HTERT RPE-1 (cell line): ENCODE results near the gene INSYN1.

Experiments used
- in situ Hi-C: fragments of 300-500 bp; cut with MboI; formaldehyde crosslinking; loops from 4 replicates; pipeline ENCODE4 v1.14.3; 2020; ENCODE audit warnings: low sequenced_read_pairs

Gene INSYN1

DNA sequence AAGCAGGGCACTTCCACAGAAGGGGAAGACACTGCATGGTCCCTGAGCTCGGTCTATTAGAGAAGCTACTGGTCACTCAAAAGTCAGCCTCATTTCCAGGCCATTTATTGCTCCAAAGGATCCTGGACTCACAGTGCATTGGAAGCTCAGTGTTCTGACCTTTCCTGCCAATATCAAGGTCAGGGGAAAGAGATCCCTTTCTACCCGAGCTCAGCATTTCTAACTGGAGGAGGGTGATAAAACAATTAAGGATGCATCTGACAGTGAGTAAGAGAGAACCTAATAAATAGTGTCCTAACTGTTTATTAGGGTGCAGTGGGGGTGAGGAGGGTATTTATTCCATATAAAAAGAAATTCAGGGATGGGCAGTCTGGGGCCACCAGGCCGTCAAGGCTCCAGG lies 26.8 kb upstream of the INSYN1 start:
- in situ Hi-C loops, result no loop called here

DNA sequence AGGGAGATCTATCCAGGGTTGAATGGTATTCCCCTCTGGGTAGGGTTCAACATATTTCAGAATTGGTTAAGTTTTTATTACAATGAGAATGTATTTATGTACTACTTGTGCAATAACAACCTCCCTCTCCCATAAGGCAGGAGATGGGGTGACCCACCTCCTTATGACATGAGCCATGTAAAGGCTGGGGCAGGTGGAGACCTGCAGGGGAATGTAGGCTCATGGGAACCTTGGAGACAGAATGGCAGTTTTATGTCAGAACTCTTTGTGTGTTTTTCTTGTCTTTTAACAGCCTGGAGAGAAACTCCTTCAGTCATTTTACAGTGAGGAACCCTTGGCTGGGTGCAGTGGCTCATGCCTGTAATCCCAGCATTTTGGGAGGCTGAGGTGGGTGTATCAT lies 24.6 kb upstream of the INSYN1 start:
- in situ Hi-C loops, result no loop called here

DNA sequence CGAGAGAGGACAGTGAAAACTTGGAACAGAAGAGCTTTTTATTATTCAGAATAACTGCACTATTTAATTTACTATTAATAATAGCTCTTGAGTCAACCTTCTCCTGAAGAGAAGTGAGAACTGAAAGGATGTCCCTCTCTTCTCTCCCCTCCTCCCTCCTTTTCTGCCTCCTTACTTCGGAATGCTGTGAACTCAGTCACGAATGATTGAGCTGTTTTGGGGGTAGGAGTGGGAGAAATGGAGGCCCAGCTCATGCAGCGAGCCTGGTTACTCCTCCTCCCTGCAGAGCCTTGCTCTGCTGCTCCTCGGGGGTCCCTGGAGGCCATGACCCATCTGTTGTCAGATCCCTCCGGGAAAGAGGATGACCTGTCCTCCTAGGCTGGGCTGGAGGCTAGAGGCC lies 20.3 kb upstream of the INSYN1 start:
- in situ Hi-C loops, result no loop called here

DNA sequence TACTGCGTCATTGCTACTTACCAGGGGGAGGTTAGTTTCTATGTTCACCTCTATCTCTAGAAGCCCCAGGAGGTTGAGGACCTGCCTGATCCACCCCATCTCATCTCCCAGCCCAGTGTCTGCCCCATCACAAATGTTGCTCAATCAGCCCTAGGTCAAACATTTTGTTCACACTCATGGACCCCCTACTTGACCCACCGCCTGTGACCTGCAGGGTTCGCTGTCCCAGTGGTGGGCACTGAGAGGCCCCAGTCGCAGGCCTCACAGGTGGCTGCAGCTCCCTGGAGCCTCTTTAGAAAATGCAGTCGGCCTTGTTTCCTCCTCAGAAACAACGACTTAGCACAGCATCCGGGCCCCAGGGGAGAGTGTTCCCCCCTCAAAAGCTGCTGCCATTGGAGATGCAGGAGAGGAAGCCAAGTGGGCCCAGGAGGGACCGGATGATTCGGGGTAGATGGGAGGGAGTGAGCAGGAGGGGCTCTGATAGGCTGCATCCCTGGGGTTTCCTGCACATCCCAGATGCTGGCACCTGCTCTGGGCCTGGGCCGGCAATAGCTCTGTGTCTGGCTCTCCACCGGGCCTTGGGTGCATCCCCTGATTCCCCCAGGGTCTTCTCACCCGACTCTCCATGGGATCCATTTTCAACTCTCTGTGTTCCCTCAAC lies 18.4 kb upstream of the INSYN1 start:
- in situ Hi-C loops, result no loop called here

DNA sequence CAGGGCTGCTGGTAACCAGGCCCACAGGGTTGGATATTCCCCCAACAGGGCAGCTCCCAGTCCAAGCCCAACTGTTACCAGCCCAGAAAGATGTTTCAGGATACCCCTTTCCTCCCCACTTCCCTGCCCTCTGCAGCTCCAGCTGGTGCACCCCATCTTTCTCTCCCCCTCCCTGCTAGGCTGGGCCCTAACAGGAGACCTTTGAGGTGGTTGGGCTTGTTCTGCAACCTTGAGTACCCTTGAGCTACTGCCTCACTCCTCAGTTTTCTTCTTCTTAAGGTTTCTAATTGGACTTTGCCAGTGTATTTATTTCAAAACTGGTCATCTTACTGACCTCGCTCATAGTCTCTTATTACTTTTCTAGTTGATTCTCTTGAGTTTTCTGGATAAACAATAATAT lies 16.9 kb upstream of the INSYN1 start:
- in situ Hi-C loops, result no loop called here

DNA sequence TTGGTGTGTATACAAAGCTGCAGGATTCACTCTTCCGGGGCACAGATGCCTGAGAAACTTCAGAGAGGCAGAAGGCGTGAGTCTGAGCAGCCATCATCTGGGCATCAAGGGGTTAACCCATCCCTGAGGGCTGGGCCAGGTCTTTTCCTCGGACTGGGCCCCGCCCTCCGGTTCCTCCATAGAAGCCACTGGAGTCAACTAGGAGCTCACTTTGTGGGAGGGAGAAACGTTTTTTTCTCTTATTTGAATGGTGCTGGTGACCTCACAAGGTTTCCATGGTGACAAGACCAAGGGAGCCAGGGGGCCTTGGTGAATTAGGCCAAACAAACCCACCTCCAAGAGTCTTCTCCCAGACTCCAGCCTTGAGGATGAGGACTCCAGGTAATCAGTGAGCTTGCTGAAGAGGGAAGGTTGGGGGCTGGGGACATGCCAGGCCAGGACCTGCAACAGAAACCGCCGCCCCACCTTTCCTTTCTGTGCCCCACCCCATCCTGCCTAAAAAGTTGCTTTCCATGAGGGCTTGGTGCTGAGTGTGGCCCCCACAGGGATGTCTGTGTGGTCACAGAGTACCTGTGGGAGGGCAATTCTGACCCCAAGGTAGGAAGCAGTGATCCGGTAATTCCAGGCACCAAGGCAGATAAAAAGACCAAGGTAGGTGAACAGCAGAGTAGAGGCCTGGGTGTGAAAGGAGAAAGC lies 14.8 kb upstream of the INSYN1 start:
- in situ Hi-C loops, result no loop called here

DNA sequence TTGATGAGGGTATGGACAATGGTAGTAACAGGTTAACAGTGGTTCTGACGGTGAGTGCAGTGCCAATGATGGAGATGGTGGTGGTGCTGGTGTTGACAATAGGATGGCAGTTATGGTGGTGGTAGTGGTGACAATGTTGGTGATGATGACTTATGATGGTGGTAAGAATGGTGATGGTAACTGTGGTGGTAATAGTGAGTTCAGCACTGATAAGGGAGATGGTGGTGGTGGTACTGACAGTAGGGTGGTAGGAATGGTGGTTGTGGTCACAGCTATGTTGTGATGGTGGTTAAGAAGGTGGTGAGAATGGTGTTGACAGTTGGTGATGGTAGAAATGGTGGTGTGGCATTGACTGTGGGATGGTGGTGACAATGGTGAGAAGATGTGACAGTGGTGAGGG lies 13.4 kb upstream of the INSYN1 start:
- in situ Hi-C loops, result no loop called here

DNA sequence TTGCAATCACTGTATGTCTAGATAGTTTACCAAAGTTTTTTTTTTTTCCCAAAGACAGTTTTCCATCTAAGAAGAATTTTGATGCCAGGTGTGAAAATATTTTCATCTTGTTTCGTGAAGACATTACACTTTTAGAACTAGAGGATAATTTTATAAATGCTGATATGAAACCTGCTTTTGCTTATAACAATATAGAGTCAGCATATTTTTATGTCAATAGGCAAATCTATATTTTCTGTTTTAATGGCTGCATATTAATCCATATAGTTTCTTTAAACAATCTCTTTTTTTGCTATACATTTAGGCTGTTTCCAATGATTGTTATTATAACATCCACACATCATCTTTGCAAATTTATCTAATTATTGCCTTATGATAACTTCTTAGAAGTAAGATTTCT lies 12.6 kb upstream of the INSYN1 start:
- in situ Hi-C loops, result no loop called here

DNA sequence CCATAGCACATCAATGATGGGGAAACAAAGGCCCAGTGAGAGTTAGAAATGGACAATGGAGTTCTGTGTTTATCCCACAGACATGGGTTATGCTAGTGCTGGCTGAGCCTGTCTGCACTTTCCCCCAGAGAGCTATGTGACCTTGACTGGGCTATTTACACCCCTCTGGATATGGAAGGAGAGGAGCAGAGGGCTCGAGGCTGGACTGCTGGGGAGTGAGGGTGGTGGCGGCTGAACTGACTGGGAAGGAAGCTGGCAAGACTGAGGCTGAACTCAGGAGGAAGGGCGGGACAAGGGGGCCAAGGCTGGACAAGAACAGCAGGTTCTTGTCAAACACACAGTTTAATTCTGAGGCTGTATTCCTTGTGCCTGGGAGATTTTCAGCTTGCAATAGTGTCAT lies 10.8 kb upstream of the INSYN1 start:
- in situ Hi-C loops, result no loop called here

DNA sequence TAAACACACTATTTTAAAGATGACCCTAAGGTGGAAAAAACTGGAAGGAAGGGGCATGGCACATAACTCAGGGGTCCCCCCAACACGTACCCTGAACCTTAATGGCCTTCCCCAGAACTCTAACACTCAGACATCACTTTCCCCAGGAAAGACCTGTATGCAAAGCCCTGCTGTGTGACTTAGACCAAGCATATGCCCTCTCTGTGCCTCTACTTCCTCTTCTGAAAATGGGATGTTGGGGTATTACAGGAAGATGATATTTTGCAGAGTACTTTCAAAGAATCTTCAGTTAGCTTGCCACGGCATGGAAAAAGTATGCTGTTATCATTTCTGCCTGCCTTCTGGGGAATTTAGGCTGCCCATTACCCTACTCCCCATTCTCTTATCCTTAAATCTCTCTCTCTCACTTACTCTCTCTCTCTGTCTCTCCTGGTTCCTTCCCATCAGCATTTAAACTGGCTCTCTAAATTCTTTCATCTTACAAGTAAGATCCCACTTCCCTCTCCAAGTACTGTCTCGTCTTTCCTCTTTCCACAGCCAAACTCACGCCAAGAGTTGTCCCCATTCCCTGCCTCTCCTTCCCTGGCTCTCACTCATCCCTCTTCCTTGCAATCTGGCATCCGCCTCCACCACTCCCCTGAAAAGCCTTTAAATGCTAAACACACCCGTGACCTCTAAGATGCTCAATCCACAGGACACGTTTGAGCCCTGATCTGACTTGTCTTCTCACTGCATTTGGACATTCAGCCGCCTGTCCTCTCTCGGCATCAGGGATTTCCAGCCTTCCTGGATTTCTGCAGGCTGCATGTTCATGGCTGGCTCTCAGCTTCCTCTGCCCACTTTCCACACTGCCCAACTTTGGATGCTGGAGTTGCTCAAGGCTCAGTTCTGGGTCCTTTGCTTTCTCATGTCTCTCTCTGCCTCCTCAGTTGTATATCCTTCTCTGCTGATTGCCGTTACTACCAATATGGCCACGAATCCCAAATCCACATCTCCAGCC lies 7.5 kb upstream of the INSYN1 start:
- in situ Hi-C loops, result no loop called here

DNA sequence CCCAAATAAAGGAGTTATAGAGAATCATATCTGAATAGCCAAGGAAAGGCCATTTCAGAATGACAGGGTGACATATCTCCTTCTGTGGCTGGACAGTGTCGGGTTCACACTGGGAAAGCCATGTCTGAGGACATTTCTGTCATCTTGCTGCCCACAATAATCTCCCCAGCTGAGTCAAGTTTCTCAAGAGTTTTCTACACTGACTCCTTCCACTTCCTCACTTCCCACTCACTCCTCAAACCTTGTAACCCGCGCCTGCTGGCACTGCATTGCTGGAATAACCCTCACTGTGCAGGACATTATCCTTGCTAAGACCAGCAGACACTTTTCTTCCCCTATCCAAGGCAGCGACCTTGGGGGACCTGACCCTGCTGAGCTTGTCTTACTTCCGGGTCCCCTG lies 5.3 kb upstream of the INSYN1 start:
- in situ Hi-C loops, result no loop called here

DNA sequence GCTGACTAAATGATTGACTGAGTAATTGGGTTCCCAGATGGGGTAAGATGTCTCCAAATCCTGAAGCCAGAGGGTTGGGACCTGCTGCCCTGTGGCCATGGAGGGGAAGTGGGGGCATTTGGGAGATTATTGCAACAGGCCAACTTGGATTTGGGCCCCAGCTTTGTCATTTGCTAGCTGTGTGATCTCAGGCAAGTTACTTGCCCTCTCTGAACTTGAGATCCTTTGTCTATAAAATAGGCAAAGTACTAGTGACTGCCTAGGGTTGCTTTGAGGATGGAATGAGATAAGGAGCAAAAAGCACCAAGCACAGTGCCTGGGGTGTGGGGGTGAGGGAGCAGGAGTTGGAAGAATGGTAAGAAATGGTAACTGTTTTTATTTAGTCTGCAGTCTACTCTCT lies 4.4 kb upstream of the INSYN1 start:
- in situ Hi-C loops, result no loop called here

DNA sequence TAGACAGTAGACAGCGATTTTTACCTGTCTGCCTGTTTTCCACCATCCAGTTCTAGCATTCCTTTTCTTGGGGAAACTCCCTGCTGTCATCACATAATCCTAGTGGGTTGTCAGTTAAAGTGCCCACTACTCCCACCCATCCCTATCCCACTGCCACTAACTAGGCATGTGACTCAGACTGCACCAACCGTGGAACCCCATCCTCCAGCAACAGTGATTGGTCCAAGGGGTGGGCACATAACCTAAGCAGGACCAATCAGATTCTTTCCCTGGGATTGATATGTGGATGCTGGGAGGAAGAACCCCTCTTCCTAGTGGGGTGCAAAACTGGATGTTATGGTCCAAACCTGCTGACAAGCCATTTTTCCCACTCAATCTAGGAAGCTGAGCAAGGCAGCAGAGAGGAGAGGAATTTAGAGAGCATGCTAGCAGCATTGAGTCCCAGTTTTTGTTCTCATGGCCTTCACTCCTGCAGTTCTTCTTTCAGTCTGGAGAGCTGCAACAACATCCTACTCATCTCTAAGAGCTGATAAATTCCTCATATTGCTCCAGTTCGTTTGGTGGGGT lies 3.9 kb upstream of the INSYN1 start:
- in situ Hi-C loops, result no loop called here

DNA sequence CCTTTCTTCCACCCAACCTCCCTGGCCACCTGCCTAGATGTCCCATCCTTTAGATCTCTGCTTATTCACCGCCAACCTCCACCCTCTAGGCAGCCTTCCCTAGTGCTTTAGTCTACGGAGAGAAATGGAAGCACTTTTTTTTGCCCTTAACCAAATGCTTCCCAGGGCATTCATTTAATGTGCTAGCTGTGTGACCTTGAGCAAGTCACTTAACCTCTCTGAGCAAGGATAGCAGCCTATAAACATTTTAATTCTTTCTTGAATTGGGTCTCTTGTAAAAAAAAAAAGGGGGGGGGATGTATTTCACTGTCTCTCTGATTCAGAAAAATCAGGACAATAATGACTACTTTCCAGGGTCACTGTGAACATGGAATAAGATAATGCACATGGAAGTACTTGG lies 3.2 kb upstream of the INSYN1 start:
- in situ Hi-C loops, result no loop called here

DNA sequence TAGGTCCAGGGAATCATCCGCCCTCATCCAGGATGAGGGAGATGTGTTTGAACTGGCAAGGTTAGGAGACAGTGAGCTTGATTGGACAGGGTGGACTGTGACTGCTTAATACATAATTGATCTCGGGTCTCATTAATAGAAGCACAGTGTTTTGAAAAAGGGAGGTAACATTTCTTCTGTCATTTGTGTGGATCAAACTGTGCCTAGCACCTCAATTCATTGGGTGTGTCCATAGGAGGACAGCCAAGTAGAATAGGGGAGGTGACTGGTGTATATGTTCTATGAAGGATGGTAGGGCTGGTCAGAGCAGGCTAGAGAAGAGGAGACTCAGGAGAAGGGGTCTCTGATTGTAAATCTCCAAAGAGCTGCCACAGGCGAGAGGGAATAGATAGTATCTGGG lies 2.8 kb upstream of the INSYN1 start:
- in situ Hi-C loops, result no loop called here

DNA sequence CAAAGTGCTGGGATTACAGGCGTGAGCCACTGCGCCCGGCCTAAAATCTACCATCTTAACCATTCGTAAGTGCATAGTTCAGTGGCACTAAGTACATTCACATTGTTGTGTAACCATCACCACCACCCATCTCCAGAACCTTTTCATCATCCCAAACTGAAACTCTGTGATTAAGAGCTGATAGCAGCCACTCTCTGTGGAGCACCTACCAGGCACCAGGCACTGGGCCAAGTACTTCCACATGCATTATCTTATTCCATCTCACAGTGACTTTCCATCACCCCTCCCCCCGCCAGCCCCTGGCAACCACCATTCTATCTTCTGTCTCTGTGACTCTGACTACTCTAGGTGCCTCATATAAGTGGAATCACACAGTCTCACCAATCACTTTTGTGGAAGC lies 2.3 kb upstream of the INSYN1 start:
- in situ Hi-C loops, result no loop called here

DNA sequence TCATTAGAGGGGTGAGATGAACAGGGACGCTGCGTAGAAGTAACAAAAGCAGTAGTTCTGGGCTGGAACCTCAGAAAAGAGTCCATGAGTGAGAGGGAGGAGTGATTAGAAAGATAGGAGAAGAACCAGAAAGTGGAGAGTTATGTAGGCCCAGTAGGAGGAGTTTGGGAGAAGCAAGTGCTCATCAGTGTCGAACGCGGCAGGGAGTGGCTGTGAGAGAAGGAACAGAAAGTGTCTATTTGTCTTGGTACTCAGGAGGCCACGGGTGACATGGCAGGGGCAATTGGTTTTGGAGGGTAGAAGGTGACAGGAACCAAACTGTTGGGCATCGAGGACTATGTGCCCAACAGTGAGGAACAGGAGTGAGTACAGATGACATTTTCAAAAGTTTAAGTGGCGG lies 1.3 kb upstream of the INSYN1 start:
- in situ Hi-C loops, result no loop called here

DNA sequence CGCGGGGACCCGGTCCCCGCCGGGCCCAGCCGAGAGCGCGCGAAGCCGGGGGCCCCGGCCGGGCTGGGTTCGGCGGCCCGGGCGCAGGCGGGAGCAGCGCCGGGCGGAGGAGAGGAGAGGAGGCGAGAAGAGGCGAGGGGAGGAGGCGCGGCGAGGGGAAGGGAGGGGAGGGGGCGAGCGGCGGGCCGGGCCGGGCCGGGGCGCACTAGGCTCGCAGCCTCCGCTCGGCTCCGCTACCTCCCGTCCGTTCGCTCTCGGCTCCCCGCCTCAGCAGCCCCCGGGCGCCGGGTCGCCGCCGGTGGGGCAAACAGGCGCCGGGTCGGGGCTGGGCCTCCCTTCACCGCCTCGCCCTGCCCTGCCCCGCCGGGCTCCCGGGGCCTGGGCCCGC lies 351 bp downstream of the INSYN1 start:
- in situ Hi-C loops, result no loop called here

DNA sequence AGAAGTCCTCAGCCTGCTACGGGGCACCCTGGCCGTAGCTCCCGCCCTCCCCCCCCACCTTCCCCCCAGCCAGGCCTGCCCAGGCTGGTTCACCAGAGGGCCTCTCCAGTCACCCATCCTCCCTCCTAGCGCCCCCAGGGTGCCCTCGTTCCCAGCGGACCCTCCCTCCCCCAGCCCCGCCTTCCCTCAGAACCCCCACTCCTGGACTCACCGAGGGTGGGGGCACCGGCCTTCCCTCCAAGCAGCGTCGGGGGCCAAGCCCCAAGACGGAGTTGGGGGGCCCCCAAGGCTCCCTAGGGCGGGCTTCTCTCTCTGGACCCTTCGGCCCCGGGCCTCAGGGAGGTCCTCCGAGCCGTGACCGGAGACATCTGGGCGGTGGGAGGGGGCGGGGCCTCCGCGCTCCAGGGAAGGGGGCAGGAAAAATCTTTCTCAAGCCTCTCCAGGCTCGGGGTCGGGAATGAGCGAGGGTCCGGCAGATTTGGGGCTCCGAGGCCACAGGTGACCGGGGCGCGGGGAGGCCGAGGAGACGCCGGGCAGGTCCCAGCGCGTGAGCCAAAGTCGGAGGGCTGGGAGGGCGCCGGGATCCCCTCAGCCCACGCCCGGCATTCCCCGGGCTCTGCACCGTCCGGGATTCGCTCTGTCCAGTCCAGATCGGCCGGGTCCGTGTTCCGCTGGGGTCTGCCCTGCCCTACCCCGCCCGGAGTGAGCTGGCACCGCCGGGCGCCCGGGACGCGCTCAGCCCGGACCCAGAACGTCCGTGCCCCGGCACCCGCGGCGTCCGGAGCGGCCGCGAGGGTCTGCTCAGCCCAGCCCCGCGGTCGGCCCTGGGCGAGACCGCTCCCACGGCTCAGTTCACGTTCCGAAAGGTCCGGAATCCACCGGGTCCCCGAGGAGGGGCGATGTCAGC lies 999 bp downstream of the INSYN1 start:
- in situ Hi-C loops, result no loop called here

DNA sequence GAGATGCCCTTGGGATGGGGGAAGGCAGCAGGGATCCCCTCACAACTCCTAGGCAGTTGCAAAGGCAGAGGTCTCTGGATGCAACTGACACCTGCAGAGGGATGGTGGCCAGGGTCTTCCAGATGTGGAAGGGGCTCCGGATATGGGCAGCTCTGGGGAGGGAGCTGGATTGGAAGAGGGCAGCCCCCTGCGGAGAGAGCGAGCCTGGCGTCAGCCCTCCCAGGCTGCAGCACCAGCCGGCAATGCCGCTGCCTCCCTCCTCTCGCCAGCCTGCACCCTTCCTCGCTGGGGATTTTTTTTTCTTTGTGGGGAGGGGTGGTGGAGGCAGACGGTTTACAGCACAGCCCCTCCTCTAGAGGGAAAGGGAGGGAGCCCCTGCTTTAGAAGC lies 1.6 kb downstream of the INSYN1 start:
- in situ Hi-C loops, result no loop called here
